Heart left ventricle (tissue), 13 donors: Measurements from ENCODE around the gene CTNNA1.

Experiments
- CTCF ChIP-seq, 12 donors: fragments of 200-600 bp; sonication (generic) in 4 of 12; IDR thresholded peaks; one replicate each; pipeline versions ENCODE4 v1.5.0 to v1.8.0; 2018 to 2022; ENCODE audit warnings: antibody characterized with exemption in 12 of 12, mild to moderate bottlenecking in 5 of 12
- POLR2A ChIP-seq, 2 donors: fragments of 450-650 bp; IDR thresholded peaks; one replicate each; pipeline ENCODE4 v1.6.1; 2017; ENCODE audit warnings: antibody characterized with exemption in 2 of 2, mild to moderate bottlenecking in 2 of 2, moderate library complexity in 2 of 2
- donor health status: ischemic (EF 13 %, LVEDD 7.1; RV severe dilation, severe dysfunction).
- donor health status: DM: no; HTN: yes; CAD: no.
- donor health status: DM: no; HTN: no; CAD: no.
- donor health status: ischemic (EF 25% LVEDD 6.9; RV normal size, moderate dysfunction).
- donor health status: ischemic (EF 25% LVEDD 5.7; RV mildly dilated, moderate dysfunction).
- donor health status: ischemic (EF 35%, LVEDD 5.7; RV mildly dilated, moderate dysfunction).
- donor health status: nonischemic (EF 11% LVEDD 7.7; RV severe dilation, severe dysfunction).
- donor health status: DM: yes; HTN: yes; CAD: no.
- donor health status: PGD.
- donor health status: ischemic (EF 29% LVEDD 5.4; RV normal size, mild dysfunction).
- donor health status: nonischemic (EF 23%, LVEDD 6.1; RV moderate dilation, normal function).

GRCh38 chr5:138934971-138935370 lies 181.7 kb downstream of the CTNNA1 start:
- TF ChIP-seq POLR2A (IDR thresholded peaks at IDR 0.05) (no peak), CTCF (IDR thresholded peaks at IDR 0.05) (no peak)
